Measurements from ENCODE around the gene CDC42EP3. TPM values are rescaled to one million over a fixed set of nuclear protein-coding genes. Genes with fewer than 3 reads are reported as not detected.

The CDC42EP3 gene
- polyA plus RNA-seq, 2 of the 4 experiments (the other 2 are of a cell fraction), result 23.8 to 39.1 TPM

- WGBS (ENCODE audit: missing lambda C conversion rate), result 91% methylated on average over 3 of the region's 3 CpGs
- DNase-seq (ENCODE audit: low read depth in 1 of 2, low spot score in 1 of 2) (no peak), ATAC-seq (no peak), FAIRE-seq (no peak)
- ChIA-PET CTCF (interaction anchor here (1.4 kb wide), 1 partner anchor 55 kb away, joined by 3 read pairs; no protein-coding TSS in a partner anchor), POLR2A (no interaction called here)
- Histone ChIP-seq H3K4me3 (no peak overlapping the region), H3K4me1 (peaks cover 27% of the 10 kb centered on the region), H3K27ac (no peak overlapping the region), H3K9me3 (peaks cover 22% of the 10 kb centered on the region; the same call in 2 of the 3 replicates), H3K4me2 (no peak overlapping the region)
- TF ChIP-seq CHD2 (IDR thresholded peaks at IDR 0.05; ENCODE audit: low read length, partially characterized antibody) (no peak), MYC (IDR thresholded peaks at IDR 0.05; ENCODE audit: borderline replicate concordance, low read length) (no peak), REST (IDR thresholded peaks at IDR 0.05) (no peak), ZNF302 (CRISPR knock-in tag; IDR thresholded peaks at IDR 0.05) (no peak), KDM1A (IDR thresholded peaks at IDR 0.05; ENCODE audit: low read depth) (no peak), EHF (CRISPR knock-in tag; IDR thresholded peaks at IDR 0.05) (no peak), HOXB13 (CRISPR knock-in tag; IDR thresholded peaks at IDR 0.05; ENCODE audit: low read depth) (no peak), JUNB (IDR thresholded peaks at IDR 0.05) (no peak)
These were observed 77.7 kb downstream of the CDC42EP3 start for GRCh38 chr2:37593694-37594093.

- no peak for FAIRE-seq
- Histone ChIP-seq H3K4me2 (no peak overlapping the region), H3K9me3 (peaks cover 22% of the 10 kb centered on the region; the same call in 2 of the 3 replicates), H3K27ac (no peak overlapping the region), H3K4me3 (no peak overlapping the region), H3K4me1 (peaks cover 34% of the 10 kb centered on the region)
- TF ChIP-seq ZNF302 (CRISPR knock-in tag; IDR thresholded peaks at IDR 0.05) (no peak), TP53 (CRISPR knock-in tag; IDR thresholded peaks at IDR 0.05) (no peak), HEYL (CRISPR knock-in tag; IDR thresholded peaks at IDR 0.05) (no peak), MAZ (IDR thresholded peaks at IDR 0.05; ENCODE audit: borderline replicate concordance, low read depth, low read length) (no peak), RNF2 (IDR thresholded peaks at IDR 0.05; ENCODE audit: borderline replicate concordance, low read depth) (no peak)
- DNase-seq (ENCODE audit: low read depth in 1 of 2, low spot score in 1 of 2), result no peak
- CTCF ChIA-PET, result interaction anchor here (0.6 to 1.4 kb wide), 3 partner anchors 31 to 178 kb away, joined by 3 to 4 read pairs (median 3); no protein-coding TSS in a partner anchor
- POLR2A ChIA-PET, result no interaction called here
- 79% methylated on average over 3 of the region's 3 CpGs for WGBS (ENCODE audit: missing lambda C conversion rate)
- no peak for ATAC-seq
These were observed 78.4 kb downstream of the CDC42EP3 start for GRCh38 chr2:37593024-37593423.

All from A549 (cell line).